Keratinocyte (primary cell): Measurements from ENCODE around the gene FAT1. TPM values are rescaled to one million over a fixed set of nuclear protein-coding genes. Genes with fewer than 3 reads are reported as not detected.

Experiments
- DNase-seq: peaks from one replicate; pipeline ENCODE4 v3.0.0-alpha.2; 2011; ENCODE audit warnings: low read depth, missing footprints, low spot score
- FAIRE-seq: peaks from 2 replicates; lab custom pipeline; 2011; peaks lifted over from hg19 to GRCh38; lab: Jason Lieb, UNC
- H2AFZ ChIP-seq: 2 replicates; pipeline ENCODE4 v1.6.0; 2012; ENCODE audit warnings: low read length, control low read depth, inconsistent platforms; ENCODE audit not compliant: control insufficient read depth
- H3K27ac ChIP-seq: 2 replicates; pipeline ENCODE4 v1.5.1; 2011; ENCODE audit warnings: low read length; ENCODE audit not compliant: control insufficient read depth, insufficient read depth
- H3K27me3 ChIP-seq: 3 replicates; pipeline ENCODE4 v1.6.0; 2011; ENCODE audit warnings: low read length; ENCODE audit not compliant: control insufficient read depth, insufficient read depth; ENCODE audit errors: extremely low read depth
- H3K36me3 ChIP-seq, 2 experiments: 2 replicates in 1 of 2; 3 replicates in 1 of 2; pipeline ENCODE4 v1.5.1; 2011; ENCODE audit warnings: low read length in 2 of 2, mild to moderate bottlenecking in 1 of 2; ENCODE audit not compliant: control insufficient read depth in 2 of 2, insufficient read depth in 2 of 2; ENCODE audit errors: extremely low read depth in 1 of 2
- H3K4me1 ChIP-seq: 3 replicates; pipeline ENCODE4 v1.5.1; 2011; ENCODE audit warnings: low read length; ENCODE audit not compliant: control insufficient read depth, insufficient read depth; ENCODE audit errors: extremely low read depth
- H3K4me2 ChIP-seq: 3 replicates; pipeline ENCODE4 v1.6.0; 2011; ENCODE audit warnings: low read depth, low read length; ENCODE audit not compliant: control insufficient read depth, insufficient read depth; ENCODE audit errors: extremely low read depth
- H3K4me3 ChIP-seq, 3 experiments: fragments of 200-600 bp in 1 of 3; sonication (generic) in 1 of 3; 2 replicates in 2 of 3; 3 replicates in 1 of 3; pipeline ENCODE4 v1.5.1; 2011 to 2016; ENCODE audit warnings: low read length in 3 of 3, mild to moderate bottlenecking in 3 of 3, control low read depth in 2 of 3, inconsistent platforms in 1 of 3, low read depth in 1 of 3, mixed read lengths in 1 of 3, mixed run types in 1 of 3, moderate library complexity in 1 of 3; ENCODE audit not compliant: control insufficient read depth in 2 of 3, insufficient read depth in 2 of 3; ENCODE audit errors: extremely low read depth in 1 of 3
- H3K79me2 ChIP-seq: 2 replicates; pipeline ENCODE4 v1.6.0; 2012; ENCODE audit warnings: low read length; ENCODE audit not compliant: control insufficient read depth, insufficient read depth
- H3K9ac ChIP-seq: 3 replicates; pipeline ENCODE4 v1.6.0; 2011; ENCODE audit warnings: low read length; ENCODE audit not compliant: control insufficient read depth, insufficient read depth; ENCODE audit errors: extremely low read depth
- H3K9me1 ChIP-seq: 3 replicates; pipeline ENCODE4 v1.6.0; 2011; ENCODE audit warnings: low read length; ENCODE audit not compliant: control insufficient read depth, insufficient read depth; ENCODE audit errors: extremely low read depth
- H3K9me3 ChIP-seq: 2 replicates; pipeline ENCODE4 v1.5.1; 2012; ENCODE audit warnings: low read depth, low read length; ENCODE audit not compliant: control insufficient read depth
- H4K20me1 ChIP-seq: 3 replicates; pipeline ENCODE4 v1.6.0; 2011; ENCODE audit warnings: low read length; ENCODE audit not compliant: control insufficient read depth, insufficient read depth; ENCODE audit errors: extremely low read depth
- CTCF ChIP-seq, 3 experiments: IDR thresholded peaks in 1 of 3; conservative IDR thresholded peaks in 1 of 3; optimal IDR thresholded peaks in 1 of 3; 2 replicates in 2 of 3; 3 replicates in 1 of 3; pipeline versions ENCODE3 to v1.5.1; 2011; ENCODE audit warnings: low read length in 3 of 3, mild to moderate bottlenecking in 3 of 3, moderate library complexity in 2 of 3, control low read depth in 1 of 3, inconsistent platforms in 1 of 3; ENCODE audit not compliant: insufficient read depth in 2 of 3; ENCODE audit errors: extremely low read depth in 1 of 3
- EZH2 ChIP-seq: IDR thresholded peaks from one replicate; pipeline ENCODE4 v1.6.1; 2012; ENCODE audit warnings: inconsistent platforms, mild to moderate bottlenecking, low read length, moderate library complexity
- dilution Hi-C: fragments of 300-500 bp; cut with MboI; formaldehyde crosslinking; loops from one replicate; pipeline ENCODE4 v1.7.0; 2020; ENCODE audit warnings: low sequenced_read_pairs; ENCODE audit not compliant: extremely low pct_ligation_motif_present
- polyA plus RNA-seq, 5 experiments: library from polyadenylated mRNA; depleted of rRNA in 3 of 5; stranded (reverse) in 3 of 5; stranded (forward) in 1 of 5; unstranded in 1 of 5; fragments of >200 nt; gene quantifications; 1 replicate in 1 of 5; 2 replicates in 3 of 5; 3 replicates in 1 of 5; pipeline versions ENCODE4 v1.2.1 to v1.2.3, GENCODE V29; 2011 to 2012; ENCODE audit warnings: missing spikeins in 2 of 5, low read depth in 1 of 5, low replicate concordance in 1 of 5

FAT1 gene
- polyA plus RNA-seq, 1 donor (not counting 4 experiments of a cell fraction or from before 2014, with no cell fraction given): 329 TPM

DNA sequence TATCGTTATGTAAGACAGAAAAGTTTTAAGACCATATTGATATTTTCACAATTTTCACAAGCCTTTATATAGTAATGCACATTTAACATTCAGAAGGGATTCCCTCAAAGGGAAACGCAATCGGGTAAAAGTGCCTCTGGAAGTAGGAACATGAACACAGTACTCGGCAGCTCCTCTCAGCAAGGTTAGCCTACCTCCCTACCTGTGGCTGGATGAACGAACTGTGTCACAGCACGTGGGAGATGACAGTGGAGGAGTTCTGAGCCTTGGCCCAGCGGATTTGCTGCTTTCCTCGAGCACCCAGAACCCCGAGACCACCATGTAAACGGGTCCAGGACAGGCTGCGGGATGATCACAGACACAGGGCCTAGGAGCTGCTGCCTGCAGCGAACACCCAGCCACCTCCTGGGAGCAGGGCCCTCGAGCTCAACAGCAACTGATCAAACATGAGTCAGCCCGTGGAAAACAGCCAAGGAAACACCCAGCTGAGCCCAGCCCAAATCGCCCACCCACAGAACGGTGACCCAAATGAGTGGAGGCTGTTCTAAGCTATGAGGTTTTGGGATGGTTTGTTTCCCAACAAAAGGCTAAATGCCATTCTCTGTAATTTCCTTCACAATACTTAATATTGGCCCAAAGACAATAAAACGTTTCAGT is 30.4 kb downstream of the FAT1 start:
- Histone ChIP-seq H3K79me2 (peaks cover 98% of the 10 kb centered on the region), H3K9me3 (no peaks in the 10 kb centered on the region), H3K27ac (peak overlapping the region; percentile 56), H3K36me3 (peaks cover 14 to 40% of the 10 kb centered on the region in 2 experiments), H3K9me1 (peaks cover 2% of the 10 kb centered on the region), H3K9ac (no peak overlapping the region), H4K20me1 (peaks cover 55% of the 10 kb centered on the region), H3K4me1 (peaks cover 22% of the 10 kb centered on the region), H2AFZ (no peak overlapping the region), H3K27me3 (no peaks in the 10 kb centered on the region), H3K4me2 (peak overlapping the region; percentile 7), H3K4me3 (no peak overlapping the region)
- DNase-seq (peak; percentile 35), FAIRE-seq (peak; percentile 75)
- TF ChIP-seq EZH2 (no peak), CTCF (optimal IDR thresholded peaks at IDR 0.05 in 1 of 3, IDR thresholded peaks at IDR 0.05 in 1 of 3, conservative IDR thresholded peaks at IDR 0.05 in 1 of 3; ENCODE audit: extremely low read depth in 1 of 3, insufficient read depth in 2 of 3, low read length in 3 of 3) (no peak)
- dilution Hi-C loops: no loop called here

DNA sequence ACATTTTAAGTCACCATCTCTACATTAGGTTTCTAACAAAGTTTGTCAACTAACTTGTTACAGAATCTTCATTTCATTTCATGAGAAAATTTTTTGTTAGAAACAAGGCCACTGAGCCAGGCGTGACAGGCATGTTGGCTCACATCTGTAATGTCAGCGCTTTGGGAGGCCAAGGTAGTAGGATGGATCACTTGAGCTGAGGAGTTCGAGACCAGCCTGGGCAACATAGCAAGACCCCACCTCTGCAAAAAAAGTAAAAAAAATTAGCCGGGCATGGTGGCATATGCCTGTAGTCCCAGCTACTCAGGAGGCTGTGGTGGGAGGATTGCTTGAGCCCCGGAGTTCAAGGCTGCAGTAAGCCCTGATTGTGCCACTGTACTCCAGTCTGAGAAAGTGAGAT is 32.3 kb downstream of the FAT1 start:
- dilution Hi-C loops: no loop called here
- Histone ChIP-seq H3K4me1 (peaks cover 31% of the 10 kb centered on the region), H3K27ac (no peak overlapping the region), H3K36me3 (peaks cover 9 to 26% of the 10 kb centered on the region in 2 experiments), H3K4me3 (no peak overlapping the region), H4K20me1 (peaks cover 44% of the 10 kb centered on the region), H2AFZ (no peak overlapping the region), H3K9me3 (no peaks in the 10 kb centered on the region), H3K79me2 (peaks cover 97% of the 10 kb centered on the region), H3K27me3 (no peaks in the 10 kb centered on the region), H3K4me2 (no peak overlapping the region), H3K9ac (no peak overlapping the region), H3K9me1 (no peaks in the 10 kb centered on the region)
- DNase-seq (no peak), FAIRE-seq (no peak)
- TF ChIP-seq CTCF (optimal IDR thresholded peaks at IDR 0.05 in 1 of 3, IDR thresholded peaks at IDR 0.05 in 1 of 3, conservative IDR thresholded peaks at IDR 0.05 in 1 of 3; ENCODE audit: extremely low read depth in 1 of 3, insufficient read depth in 2 of 3, low read length in 3 of 3) (no peak), EZH2 (no peak)
